NCI-H524 (cell line): ENCODE data around the gene PPP2R2B.

Source experiments
- DNase-seq, 2 experiments: peaks; one replicate each; lab custom pipeline; 2025; lab: John Stamatoyannopoulos, UW

The PPP2R2B gene

DNA sequence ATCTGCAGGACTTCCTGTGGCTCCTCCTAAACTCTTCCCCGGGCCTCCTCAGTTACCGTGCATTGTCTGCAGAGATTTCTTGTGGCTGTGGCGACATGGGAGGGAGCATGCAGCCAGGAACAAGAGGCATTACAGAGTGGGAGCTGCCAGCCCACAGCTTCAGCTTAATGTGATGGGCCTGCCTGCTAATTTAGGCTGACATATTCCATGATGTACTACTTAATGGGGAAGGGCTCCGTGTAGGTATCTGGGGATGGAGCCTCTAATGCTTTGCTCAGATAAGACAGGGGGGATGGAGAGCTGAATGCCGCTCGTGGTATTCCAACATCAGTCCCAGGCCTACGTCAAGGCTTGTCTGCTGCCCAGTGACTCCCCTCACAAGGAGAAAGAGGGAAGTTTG is 225.0 kb downstream of the PPP2R2B start:
- no peak for DNase-seq

DNA sequence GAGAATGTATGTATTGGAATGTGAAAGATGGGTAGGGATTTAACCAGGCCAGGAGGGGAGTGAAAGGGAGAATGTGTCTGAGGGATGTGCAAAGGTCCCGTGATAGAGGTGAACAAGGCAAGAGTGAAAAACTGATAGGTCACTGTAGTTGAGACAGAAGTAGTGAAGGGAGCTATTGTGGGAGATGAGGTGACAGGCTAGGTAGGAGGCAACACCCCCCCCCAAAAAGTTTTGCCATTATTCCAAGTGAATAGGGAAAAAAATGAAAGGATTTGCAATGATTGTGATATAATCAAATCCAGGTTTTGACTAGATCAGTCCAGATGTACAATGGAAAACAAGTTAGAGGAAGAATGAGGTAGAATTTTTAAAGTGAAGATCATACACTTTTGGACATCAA is 226.0 kb downstream of the PPP2R2B start:
- DNase-seq, result no peak

DNA sequence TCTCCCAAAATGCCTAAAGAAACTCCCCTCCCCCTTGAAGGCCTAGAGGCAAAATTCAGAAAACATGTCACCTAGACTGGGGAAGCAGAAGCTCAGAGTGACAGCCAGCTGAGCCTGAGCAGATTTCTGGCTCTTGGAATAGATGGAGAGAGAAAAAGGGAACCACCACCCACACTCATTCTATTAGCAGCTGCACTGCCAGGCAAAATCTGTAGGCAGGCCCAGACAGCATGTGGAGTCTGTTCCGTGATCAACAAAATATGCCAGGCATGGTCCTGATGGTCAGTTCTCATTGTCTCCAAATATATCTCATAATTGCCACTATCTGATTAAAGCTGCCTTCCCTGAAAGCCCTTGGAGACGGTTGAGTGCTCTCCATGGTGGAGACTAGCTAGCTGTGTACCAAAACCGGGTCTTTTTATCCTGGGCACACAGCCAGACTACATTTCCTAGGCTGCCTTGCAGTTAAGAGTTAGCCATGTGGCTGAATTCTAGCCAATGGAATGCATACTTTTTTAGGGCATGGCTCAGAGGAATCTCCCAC is 230.8 kb downstream of the PPP2R2B start:
- peak; percentile 83 to 86 for DNase-seq

DNA sequence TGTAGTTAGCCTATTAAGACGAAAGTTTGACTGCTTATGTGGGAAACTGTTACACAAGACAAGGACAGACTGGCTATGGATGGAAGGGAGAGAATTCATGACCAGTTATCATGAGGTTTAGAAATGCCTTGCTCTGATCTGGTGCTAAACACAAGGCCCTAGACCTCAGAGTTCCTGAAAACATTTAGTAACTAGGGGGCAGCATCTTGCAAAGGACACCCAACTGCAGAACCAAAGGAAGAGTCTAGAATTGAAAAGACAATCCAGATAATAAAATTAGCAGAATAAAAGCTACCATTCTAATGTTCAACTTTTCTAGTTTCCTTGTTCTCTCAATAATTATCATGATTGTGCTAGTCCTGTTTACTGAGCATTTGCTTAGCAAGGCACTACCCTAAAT is 232.1 kb downstream of the PPP2R2B start:
- DNase-seq, result peak in 1 of 2 experiments; percentile 2

DNA sequence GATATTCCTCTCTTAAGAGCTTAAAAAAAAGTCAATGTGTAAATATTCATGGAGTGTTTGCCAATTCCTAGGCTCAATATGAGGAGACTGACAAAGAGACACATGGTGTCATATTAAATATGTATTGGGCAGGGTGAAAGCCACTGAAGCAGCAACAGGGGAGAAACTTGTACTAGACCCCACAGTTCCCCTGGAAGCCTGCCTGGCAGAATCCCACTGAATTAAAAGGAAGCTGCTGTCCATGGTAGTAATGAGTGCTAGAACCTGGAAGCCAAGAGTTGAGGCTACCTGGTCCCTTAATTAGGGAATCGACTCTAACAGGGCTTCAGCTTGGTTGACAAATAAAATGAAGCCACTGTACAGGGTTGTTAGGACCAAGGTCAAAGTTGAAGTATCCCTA is 233.2 kb downstream of the PPP2R2B start:
- peak in 1 of 2 experiments; percentile 18 for DNase-seq

DNA sequence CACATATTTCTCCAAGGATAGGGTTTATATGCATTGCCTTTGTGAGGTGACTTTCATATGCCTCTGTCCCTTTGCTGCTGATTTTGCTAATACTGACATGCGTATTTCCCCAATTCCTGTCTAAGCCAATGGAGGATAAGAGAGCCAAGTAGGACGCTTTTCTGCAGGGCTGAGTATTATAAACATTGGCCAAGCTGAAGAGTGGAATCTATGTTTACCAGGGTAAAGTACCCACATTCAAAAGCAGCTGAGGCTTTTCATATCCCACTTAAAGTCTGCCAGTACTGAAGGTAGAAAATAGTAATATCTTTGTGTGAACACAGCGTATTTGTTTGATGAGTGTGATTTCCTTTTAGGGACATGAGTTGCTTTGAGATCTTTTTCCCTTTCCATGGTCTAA is 233.7 kb downstream of the PPP2R2B start:
- no peak for DNase-seq

DNA sequence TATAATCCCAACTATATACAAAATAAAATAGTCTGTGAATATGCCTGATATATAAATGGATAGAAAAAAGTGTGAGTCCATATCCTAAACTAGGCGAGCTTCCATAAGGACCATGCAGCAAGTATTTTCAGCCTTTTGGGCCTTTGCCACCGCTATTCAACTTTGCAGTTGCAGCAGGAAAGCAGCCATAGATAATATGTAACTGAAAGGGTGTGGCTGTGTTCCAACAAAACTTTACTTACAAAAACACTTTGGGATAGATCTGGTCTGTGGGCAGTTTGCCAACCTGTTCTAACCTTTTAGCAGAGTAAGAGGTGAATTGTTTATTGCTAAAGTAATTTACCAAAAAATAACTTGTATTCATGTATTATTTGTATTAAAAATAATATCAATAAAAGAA is 234.8 kb downstream of the PPP2R2B start:
- DNase-seq, result no peak

DNA sequence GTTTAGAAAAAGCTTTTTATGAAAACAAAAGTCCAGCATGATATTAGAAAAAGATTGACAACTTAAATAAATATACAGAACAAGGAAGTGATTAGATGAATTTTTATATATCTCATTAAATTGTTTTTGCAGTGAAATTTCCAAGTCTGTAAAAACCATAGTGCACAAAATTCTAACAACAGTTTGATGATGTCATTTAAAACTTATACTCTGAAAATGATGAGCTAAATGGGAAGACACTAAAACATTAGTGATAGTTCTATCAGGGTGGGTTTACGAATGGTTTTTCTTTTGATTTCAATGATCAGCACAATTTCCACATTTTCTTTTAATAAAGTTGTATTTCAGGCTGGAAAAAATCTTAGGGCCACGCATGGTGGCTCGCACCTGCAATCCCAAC is 236.1 kb downstream of the PPP2R2B start:
- no peak for DNase-seq

DNA sequence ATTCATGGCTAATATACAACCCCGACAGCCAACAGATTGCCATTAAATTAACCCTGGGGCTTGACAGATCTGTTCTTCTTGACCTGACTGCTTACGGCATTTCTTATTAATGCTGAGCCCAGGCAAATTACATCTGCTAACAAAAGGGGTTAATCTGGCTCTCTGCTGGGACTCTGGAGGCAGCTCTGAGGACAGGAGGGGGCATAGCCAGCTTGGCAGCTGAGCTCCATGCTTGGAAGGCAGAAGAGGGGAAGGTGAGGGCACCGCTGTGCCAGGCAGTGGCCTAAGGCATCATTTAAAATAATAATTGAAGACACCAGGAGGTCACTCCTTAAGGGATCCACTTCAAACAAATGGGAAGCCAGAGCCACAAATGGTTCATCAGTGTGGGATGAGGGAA is 236.6 kb downstream of the PPP2R2B start:
- DNase-seq, result no peak

DNA sequence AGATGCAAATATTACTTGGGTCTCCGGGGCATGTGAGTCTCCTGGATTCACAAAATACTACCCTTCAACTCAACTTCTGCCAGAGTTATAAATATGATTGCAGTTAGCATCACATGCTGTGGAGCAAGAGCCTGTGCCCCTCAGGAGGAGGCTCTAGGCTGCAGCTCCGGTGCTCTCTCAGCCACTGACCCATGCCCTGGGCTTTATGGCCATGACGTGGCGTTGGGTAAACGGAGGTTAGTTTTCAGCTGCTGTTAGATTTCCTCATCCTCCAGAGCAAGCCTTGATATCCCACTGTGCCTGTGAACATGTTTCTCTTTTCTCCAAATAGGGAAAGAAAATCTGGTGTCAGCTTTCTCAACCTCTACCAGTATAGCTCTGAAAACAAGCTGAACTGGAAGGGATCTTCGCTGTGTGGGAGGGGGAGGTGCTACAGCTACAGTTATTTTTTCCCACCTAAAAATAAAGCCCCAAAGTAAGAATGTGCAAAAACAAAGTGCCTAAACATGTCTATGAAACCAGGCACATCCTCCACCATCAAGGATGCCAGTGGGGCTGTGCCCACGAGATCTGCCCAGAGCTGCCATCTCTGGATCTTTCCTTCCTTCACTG is 238.2 kb downstream of the PPP2R2B start:
- no peak for DNase-seq

DNA sequence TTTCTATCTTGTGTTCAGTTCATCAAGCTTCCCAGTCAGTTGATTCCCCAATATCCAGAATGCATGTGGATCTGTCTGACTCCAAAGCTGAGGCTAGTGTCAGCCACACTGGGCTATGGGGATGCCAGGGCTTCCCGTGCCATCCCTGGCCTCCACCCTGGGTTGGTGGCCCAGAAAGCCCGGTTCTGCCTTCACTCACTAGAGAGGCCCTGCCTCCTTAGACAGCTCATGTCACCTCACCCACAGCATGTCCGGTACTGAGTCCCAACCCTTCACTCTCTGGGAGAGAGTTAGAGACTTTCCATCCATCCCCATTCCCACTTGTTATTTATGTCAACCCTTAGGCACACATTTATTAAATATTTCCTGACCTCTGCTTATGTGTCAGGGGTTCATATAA is 243.1 kb downstream of the PPP2R2B start:
- DNase-seq, result no peak

DNA sequence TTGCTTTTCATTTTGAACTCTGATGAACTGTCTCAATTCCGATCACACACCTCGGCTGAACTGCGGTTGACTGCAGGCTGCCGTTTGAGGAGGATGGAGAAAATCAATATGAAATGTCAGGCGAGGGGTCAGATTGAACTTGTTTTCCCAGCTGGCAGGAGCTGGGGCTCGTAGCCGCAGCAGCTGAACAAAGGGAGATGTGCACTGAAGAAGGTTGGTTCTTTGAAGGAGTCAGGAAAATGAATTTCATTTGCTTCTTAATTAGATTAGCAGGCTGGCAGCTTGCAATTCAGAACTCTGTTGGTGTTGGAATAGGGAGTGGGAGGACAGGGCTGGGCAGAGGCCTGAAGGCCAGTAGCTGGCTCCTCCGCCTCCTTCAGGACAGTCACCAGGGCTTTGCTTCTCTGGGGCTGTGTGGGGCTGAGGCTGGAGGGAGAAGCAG is 245.2 kb downstream of the PPP2R2B start:
- DNase-seq, result peak in 1 of 2 experiments; percentile 55

DNA sequence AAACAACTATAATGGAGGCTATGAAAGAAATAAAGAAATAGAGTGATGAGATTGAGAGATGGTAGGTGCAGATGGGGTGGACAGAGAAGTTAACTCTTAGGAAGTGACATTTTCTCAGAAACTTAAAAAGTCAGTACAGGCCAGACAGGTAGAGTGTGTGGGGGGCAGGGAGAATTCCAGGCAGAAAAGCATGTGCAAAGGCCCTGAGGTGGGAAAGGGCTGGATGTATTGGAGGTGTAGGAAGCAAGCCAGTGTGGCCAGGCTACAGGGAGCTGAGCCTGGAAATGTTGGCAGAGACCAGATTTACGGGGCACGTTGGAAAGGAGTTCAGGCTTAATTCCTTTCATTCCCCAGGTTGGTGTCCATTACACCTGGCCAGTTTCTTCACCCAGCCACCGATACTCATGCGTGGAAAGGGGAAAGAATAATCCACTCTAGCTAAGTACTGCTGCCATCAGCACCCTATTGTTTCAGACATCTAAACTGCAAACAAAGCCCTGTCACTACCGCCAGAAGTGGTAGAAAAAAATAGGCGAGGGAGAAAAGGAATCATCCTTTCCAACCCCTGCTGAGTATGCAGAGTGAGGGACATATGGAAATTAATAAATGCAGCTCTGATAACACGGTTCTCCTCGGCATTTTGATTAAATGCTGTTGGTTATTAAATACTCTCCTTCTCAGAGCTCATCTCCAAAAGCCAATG is 245.8 kb downstream of the PPP2R2B start:
- peak in 1 of 2 experiments; percentile 30 for DNase-seq

DNA sequence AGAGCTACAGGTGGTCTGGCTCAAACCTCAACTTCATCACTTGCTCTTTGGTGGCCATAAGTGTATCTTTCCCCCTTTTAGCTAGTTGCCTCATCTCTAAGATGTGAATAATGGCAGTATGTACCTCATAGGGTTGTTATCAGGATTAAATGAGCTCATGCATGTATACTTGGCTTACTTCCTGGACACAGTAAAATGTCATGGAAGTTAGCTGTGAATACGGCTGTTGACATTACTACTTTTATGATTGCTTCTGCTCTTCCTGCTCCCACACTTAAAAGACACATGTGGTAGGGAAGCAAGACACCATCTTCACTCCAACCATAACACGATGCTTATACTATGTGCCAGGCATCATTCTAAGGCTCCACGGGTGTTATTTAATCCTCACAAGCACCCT is 248.1 kb downstream of the PPP2R2B start:
- DNase-seq, result no peak

DNA sequence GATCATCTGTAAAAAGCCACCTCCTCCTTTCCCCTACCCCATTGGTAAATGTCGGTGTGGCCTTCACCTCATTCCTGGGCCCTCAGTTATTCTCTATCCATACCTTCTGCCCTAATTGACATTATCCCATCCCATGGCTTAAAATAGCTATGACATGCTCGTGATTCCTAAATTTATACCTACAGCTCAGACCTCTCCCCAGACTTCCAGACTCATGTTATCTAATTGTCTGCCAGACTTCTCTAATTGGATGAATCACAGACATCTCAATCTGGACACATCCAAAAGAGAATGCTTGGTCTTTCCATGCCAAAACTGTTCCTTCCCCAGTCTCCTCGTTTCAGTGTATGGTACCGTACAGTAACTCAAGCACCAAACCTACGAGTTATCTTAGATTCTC is 249.6 kb downstream of the PPP2R2B start:
- DNase-seq, result no peak

DNA sequence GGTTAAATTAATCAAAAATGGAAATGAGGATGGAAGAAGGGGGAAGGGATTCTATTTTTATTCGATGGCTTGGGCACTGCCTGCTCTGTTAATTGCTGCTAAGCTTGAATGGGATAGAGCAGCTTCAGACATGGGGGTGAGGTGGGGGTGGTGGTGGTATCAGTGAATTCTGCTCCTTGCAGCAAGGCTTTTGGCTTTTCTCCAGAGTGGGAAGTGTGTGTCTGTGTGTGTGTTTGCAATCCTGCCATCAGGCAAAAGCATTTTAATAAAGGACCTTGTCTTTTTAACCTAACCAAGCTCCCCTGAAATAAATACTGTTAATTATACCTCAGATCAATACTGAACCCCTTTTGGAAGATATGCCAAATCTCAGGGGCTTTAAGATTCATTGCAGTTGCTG is 251.6 kb downstream of the PPP2R2B start:
- DNase-seq, result no peak

DNA sequence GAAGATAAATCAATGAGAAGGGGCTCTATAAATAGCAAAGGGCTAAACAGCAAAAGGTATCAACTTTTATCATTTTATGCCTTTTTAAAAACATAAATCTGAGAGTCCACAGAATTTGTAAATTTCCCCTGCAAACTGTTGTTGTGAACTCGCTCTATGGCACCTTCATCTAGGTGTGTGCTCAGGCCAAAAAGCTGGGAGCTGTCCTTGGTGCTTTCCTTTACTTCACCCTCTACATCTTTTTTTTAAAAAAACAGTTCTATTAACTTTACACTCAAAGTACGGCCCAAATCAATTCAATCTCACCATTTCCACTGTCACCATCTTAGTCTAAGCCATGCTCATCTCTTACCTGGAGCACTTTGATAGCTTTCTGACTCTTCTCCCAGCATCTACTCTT is 254.4 kb downstream of the PPP2R2B start:
- no peak for DNase-seq

DNA sequence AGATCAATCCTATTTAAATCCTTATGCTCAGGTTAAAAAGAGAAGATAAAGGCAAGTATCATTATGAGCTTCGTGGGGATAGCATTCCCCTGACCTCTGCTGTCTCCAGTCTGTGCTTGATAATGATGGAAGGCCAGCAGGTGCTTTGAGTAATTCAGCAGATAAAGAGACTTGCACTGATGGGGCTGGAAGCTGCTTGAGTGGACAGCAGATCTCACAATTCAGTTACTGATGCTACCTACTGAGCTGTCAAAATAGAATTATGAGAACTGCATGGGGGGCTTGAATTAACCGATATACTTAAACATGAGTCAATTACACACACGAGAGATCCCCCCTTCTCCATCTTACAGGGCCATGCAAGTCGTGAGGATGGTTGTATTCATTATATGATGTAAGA is 254.9 kb downstream of the PPP2R2B start:
- peak in 1 of 2 experiments; percentile 9 for DNase-seq

DNA sequence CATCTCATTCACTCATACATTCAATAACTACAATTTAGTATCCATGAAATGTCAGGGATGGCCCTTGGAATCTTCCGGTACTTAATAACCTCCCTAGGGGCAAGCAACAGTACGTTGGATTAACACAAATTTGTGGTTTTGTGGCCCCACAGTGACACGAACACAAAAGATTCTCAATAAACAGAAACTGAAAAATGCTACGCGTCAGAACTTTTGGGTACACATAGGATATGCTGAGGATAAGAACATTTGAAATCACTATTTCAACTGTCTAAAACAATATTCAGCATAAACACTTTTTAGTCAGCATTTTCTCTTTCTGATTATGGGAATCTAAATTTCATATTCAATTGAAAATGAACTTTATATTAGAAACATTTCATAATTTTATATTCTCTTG is 255.5 kb downstream of the PPP2R2B start:
- DNase-seq, result no peak

DNA sequence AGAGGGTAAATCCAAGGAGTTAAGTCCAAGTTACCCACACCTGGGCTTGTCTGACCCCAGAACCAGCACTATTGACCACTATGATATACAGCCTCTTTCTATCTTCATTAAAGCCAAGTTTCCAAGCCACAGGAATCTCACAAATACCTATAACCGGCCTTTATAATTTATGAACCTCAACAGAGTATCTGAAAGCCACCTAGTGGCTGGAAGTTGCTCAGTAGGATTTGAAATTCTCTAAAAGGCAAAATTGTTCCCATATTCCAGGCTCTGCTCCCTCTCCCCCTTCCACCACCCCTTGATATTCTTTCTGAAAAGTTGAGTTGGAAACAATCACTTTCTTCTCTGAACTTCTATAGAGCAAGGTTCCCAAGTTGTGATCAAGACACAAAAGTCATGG is 256.2 kb downstream of the PPP2R2B start:
- no peak for DNase-seq

DNA sequence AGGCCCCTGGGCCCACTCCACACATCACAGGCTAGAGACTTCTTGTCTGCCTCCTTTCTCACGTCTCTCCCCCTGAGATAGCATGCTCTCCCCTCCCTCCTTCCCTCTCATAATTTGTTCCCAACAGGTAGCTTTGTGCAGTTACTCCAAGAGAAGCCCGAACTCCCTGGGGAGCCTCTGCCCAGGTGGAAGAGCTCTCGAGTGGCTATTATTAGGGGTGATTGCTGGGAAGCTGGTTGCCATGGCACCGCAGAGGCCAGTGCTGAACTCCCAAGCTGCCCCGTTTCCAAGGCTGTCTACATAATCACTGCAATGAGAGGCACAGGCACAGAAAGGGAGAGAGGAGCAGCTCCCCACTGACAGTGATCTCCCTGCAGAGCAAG is 257.9 kb downstream of the PPP2R2B start:
- DNase-seq, result peak; percentile 73 to 93

DNA sequence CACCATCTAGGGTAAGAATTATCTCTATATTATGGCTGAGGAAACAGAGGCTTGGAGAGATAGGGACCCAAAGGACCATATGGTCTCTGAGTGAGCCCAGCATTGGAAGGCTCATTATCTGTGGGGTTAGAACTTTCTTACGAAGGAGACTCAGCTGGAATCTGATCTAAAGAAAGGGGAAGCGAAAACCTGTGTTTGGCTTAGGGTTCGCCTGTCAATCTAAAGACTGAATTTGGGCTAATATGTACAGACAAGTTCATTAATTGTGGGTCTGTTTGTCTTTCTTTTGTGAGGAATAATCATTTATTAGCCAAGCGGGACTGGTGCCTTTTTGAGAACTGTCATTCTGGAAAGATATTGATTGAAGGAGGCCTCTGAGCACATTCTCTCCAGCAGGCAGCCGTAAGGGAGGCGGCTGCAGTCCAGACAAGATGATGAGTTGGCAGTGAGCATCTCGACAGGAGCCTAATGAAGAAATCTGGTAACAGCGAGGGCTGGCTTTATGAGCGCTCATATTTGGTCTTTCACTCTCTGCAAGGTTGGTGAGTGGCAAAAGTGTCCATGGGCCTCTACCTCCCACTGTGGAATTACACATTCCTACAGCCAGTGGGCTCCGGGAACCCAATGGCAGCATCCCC is 258.4 kb downstream of the PPP2R2B start:
- no peak for DNase-seq

DNA sequence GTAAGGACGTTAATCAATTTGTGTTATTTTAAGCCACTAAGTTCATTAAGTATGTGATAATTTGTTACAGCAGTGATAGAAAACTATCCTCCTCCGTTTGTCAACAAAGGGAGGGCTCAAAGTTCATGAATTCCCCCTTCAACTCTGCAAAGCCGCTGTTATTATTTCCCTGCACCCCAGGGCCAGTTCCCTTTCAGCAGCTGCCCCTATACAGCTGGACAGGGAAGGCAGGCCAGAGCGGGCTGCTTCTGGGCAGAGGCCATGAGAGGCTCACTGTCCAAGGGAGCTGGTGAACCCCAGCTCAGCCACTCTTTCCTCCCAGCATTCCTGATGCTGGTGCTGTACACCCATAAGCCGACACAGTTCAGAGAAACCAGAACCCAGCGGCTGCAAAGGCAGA is 260.1 kb downstream of the PPP2R2B start:
- no peak for DNase-seq
